Hematopoietic multipotent progenitor cell (in vitro differentiated cells): ENCODE data around the gene MARCHF10. TPM values are rescaled to one million over a fixed set of nuclear protein-coding genes. Genes with fewer than 3 reads are reported as not detected.
"Not testable (repeated sequence)": the region's sequence is repeated elsewhere in the genome, so short reads cannot be mapped to it uniquely, and the experiment has no call there.

Experiments used
- DNase-seq, 3 donors: peaks; one replicate each; pipeline ENCODE4 v3.0.0-alpha.2; 2011 to 2015; ENCODE audit warnings: low read depth in 2 of 3, low spot score in 2 of 3
- total RNA-seq: library from RNA; depleted of rRNA; stranded (reverse); fragments of >200 nt; gene quantifications from one replicate; pipeline ENCODE4 v1.2.3, GENCODE V29; 2012

The MARCHF10 gene
- total RNA-seq, 1 donor, result not detected

DNA sequence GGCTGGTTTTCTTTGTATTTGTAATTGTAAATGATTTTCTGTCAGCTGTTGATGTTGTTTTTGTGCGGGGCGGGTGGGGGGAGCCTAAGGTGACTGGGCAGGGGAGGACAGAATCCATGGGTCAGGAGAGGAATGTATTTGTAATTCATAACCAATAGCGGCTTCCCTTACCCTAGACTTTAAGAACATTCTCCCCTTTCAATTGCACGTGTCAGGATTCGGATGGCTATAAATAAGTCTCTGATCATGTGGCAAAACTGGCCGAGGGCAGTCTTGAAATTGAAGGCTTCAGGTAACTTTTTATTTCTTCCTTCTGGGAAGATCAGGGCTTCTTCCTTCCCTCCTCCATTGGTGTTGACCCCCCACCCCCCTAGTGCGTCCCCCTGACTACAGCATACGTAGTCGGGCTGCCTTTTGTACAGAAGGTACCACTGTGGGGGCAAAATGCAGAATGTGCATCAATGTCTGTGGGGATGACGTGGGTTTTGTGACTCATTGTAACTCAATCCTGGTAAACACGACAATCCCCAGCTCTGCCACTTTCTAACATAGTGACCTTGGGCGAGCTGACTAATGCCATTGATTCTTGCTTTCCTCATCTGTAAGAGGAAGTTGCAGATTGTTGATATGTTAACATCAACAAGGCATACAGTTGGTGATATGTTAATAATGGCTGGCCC is 16.2 kb downstream of the MARCHF10 start:
- DNase-seq, result no peak

DNA sequence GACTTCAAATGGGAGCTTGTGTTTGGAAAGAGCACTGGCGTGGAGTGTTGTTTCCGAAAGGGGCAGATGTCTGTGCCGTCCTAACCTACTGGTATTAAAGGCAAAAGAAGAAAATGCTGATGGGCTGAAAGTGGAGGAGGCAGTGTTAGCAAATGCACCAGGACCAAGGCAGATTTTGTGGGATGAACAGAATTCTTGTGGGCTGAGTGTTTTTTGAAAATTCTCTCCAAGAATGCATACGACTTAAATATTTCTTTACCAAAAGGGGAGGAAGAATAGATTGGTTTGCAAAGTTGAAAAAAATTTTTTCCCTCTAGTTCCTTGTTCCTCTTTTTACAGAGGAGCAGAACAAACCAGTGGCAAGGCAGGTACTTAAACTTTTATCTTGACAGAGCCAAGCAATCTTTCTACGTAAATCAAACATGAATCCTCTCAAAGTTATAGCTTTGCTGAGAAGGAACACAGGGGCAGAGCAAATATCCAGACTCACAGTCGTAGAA is 16.8 kb downstream of the MARCHF10 start:
- peak in 1 of 3 donors; percentile 53 for DNase-seq

DNA sequence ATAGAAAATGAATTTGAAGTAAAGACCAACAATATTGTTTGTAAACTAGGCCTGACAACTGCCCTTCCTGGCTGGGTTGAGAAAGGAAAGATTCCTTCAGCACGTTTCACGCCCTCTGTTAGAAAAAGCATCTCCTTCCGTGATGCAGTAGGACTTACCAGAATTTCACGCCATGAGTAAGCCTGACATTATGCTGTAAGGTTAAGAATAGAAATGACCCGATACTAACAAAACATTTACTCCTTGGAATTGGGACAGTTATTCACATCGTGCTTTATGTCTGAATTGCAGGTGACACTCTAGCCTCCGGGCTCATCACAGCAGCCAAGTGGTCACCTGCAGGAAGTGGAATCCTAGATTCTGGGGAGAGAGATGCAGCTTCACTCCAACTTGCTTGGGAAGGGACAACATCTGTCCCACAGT is 17.5 kb downstream of the MARCHF10 start:
- DNase-seq, result no peak

GRCh38 chr17:62787366-62787765 is 20.7 kb downstream of the MARCHF10 start:
- DNase-seq, result no peak

- no peak for DNase-seq
These were observed 21.5 kb downstream of the MARCHF10 start for GRCh38 chr17:62786646-62787045.

- DNase-seq, result not testable (repeated sequence)
These were observed 22.1 kb downstream of the MARCHF10 start for GRCh38 chr17:62785983-62786382.

DNA sequence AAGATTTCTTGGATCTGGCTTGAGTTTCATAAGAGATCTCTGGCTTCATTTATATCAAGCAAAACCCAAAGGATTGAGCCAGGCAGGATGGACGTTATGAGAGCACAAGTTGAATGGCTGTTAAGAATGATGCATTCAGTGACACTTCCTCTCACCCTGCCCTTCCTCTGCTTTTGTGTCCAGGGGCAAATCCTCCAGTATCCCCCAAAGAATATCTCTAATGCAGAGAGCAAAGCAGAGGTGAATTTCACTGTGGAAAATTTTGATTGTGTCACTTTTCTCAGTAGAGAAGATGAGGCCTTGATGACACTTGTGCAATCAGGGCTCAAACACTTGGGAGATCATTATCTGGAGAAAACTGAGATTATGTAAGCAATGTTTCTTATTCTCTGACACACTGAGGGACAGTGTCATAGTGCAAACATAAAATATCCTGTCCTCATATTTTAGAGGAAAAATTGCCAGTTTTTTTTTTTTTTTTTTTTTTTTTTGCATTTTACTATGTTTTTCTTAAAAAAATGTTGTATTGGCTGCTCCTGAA is 25.3 kb downstream of the MARCHF10 start:
- DNase-seq, result no peak

GRCh38 chr17:62781831-62782251 is 26.3 kb downstream of the MARCHF10 start:
- DNase-seq, result no peak

GRCh38 chr17:62781356-62781755 is 26.8 kb downstream of the MARCHF10 start:
- no peak for DNase-seq

GRCh38 chr17:62780951-62781350 is 27.2 kb downstream of the MARCHF10 start:
- no peak for DNase-seq

DNA sequence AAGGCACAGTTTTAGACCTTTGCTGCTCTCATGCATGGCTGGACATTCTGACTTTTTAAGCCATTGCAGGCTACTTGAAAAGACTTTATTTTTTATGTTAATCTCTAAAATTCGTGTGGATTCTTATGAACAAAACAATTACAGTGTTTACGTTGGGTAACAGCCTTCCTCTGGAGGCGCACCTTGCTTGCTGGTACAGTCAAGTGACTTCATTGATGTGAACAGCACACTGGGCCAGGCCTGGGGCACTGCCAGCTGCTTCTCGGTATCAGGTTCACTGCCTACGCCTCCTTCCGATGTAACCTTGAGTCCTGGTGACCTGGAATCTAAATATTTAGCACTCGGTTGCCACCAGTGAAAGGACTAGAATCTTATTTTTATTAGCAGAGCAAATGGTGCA is 27.8 kb downstream of the MARCHF10 start:
- no peak for DNase-seq

GRCh38 chr17:62778990-62779681 is 29.0 kb downstream of the MARCHF10 start:
- DNase-seq, result no peak

DNA sequence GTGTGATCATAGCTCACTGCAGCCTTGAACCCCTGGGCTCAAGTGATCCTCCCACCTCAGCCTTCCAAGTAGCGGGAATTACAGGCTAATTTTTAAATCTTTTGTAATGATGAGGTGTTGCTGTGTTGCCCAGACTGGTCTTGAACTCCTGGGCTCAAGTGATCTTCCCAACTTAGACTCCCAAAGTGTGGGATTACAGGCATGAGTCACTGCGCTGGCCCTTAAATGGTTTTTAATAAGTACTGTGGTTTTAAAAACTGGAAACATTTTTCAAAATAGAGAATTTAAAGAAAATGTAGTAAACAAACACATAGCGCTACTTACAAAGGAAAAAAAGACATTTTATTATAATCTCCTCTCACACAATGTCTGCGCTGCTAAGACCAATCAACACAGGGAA is 32.2 kb downstream of the MARCHF10 start:
- no peak for DNase-seq

GRCh38 chr17:62774338-62774737 is 33.8 kb downstream of the MARCHF10 start:
- no peak for DNase-seq

- DNase-seq, result no peak
These were observed 40.1 kb downstream of the MARCHF10 start for GRCh38 chr17:62767997-62768396.

- no peak for DNase-seq
These were observed 42.8 kb downstream of the MARCHF10 start for GRCh38 chr17:62765351-62765750.

- DNase-seq, result no peak
These were observed 44.1 kb downstream of the MARCHF10 start for GRCh38 chr17:62763891-62764600.

- no peak for DNase-seq
These were observed 46.2 kb downstream of the MARCHF10 start for GRCh38 chr17:62761884-62762283.

DNA sequence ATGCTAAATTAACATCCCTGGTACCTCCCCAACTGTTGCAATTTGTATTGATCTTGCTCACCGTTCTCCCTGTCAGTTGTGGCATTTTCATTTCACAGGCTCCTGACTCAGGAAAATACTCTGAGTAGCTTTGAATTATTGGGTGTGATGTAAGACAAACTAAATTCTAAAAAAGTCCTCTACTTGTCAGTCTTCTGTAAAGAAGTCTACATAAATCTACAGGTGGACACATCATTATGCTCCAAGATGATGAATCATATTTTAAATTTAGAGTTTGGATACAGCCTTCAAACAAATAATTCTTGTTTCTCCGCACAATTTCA is 47.2 kb downstream of the MARCHF10 start:
- DNase-seq, result no peak

GRCh38 chr17:62760059-62760944 is 47.8 kb downstream of the MARCHF10 start:
- DNase-seq, result no peak
